ENCODE data around the gene BLMH. TPM values are rescaled to one million over a fixed set of nuclear protein-coding genes. Genes with fewer than 3 reads are reported as not detected.

The BLMH gene
- total and polyA plus RNA-seq, 8 donors = 5.4 to 32.4 (median 14.7) TPM; not detected in 1

DNA sequence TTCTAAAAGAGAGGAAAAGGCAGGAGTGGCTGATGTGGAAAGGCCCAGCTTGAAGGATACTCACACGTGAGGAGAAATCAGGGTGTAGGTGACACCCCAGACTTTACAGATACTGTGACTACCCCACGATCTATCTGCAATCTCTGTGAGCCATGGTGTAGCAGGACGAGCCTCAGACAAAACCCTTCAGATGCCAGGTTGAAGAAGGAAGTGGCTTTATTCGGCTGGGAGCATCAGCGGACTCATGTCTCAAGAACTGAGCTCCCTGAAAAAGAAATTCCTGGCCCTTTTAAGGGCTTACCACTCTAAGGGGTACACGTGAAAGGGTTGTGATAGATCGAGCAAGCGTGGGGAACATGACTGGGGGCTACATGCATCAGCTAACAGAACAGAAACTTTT, 51.6 kb downstream of the BLMH start:
- TF ChIP-seq, protein P1, sequence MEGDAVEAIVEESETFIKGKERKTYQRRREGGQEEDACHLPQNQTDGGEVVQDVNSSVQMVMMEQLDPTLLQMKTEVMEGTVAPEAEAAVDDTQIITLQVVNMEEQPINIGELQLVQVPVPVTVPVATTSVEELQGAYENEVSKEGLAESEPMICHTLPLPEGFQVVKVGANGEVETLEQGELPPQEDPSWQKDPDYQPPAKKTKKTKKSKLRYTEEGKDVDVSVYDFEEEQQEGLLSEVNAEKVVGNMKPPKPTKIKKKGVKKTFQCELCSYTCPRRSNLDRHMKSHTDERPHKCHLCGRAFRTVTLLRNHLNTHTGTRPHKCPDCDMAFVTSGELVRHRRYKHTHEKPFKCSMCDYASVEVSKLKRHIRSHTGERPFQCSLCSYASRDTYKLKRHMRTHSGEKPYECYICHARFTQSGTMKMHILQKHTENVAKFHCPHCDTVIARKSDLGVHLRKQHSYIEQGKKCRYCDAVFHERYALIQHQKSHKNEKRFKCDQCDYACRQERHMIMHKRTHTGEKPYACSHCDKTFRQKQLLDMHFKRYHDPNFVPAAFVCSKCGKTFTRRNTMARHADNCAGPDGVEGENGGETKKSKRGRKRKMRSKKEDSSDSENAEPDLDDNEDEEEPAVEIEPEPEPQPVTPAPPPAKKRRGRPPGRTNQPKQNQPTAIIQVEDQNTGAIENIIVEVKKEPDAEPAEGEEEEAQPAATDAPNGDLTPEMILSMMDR (IDR thresholded peaks at IDR 0.05) = no peak
- TF ChIP-seq POLR2A (IDR thresholded peaks at IDR 0.05) (no peak), EP300 (IDR thresholded peaks at IDR 0.05) (no peak), POLR2AphosphoS5 (IDR thresholded peaks at IDR 0.05) (no peak)
- DNase-seq = no peak
- no peaks in the 10 kb centered on the region for H3K9me3 ChIP-seq
- no peak overlapping the region for H3K4me3 ChIP-seq
- peaks cover 5 to 57% (median 36%) of the 10 kb centered on the region in 3 donors for H3K27me3 ChIP-seq
- H3K4me1 ChIP-seq = peaks cover 24 to 40% (median 38%) of the 10 kb centered on the region in 4 donors
- H3K36me3 ChIP-seq = no peaks in the 10 kb centered on the region
- H3K27ac ChIP-seq = no peak overlapping the region
- intact Hi-C loops (cut with DNase I; ENCODE audit: low total_unique reads) = loop anchor here (10.0 kb wide), 1 partner anchor 395 kb away; no protein-coding TSS in a partner anchor
- WGBS, 5 donors = 88 to 94% (median 93%) methylated on average over 8 of the region's 8 CpGs

DNA sequence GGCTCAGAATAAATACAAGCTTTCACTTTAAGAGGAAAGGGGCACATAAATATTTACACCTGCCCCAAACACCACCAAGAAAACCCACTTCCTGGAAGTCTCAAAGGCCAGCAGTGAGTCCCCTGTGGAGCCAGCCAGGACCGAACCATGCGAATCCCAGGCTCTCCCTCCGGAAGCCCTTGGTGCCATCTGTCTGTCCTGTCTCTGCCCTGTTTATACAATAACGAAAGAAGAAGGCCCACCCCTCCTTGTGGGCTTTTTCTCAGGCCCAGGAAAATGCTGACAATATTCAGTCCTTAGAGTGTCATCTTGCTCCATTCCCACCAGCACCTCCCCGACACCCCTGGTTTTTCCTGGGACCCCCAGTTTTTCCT, 52.7 kb downstream of the BLMH start:
- Histone ChIP-seq H3K27ac (no peak overlapping the region), H3K4me1 (peaks cover 24 to 46% (median 43%) of the 10 kb centered on the region in 4 donors), H3K9me3 (no peaks in the 10 kb centered on the region), H3K4me3 (no peak overlapping the region), H3K36me3 (no peaks in the 10 kb centered on the region), H3K27me3 (peaks cover 5 to 62% (median 37%) of the 10 kb centered on the region in 3 donors)
- DNase-seq = no peak
- WGBS, 5 donors = 68 to 86% (median 81%) methylated on average over 5 of the region's 5 CpGs
- no peak for TF ChIP-seq POLR2AphosphoS5 (IDR thresholded peaks at IDR 0.05)
- TF ChIP-seq EP300 (IDR thresholded peaks at IDR 0.05) = no peak
- TF ChIP-seq POLR2A (IDR thresholded peaks at IDR 0.05) = no peak
- TF ChIP-seq, protein P1 (IDR thresholded peaks at IDR 0.05) = no peak
- intact Hi-C loops (cut with DNase I; ENCODE audit: low total_unique reads) = no loop called here

DNA sequence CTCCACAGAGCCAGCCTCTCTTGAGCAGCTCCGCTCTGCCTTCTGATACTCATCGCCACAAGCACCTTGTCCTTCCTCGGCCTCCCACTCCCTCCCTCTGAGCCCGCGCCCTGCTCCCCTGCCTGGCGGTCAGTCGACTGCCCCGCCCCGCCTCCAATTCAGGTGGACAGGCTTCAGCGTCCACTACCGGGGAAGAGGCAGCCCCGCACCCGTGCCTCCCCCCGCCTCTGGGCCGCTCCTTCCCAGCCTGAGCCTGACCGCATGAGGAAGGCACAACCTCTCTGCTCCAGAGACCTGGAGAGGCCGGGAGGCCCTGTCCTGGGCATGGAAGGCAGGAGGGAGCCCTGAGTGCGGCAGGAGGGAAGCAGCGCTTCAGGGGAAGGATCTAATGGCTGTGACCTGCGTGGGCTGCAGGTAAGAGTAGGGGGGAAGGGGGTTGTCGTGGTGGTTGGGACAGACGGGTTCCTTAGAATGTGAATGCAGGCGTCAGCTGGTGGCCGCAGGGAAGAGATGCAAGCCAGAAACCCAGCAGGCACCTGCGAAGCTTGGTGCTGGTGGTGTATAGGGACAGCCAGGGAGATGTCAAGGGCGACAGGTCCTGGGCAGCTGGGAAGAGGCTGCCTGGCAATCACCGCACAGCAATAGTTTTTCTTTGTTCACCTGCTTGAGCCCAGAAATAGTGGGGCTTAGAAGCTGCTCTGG, 53.2 kb downstream of the BLMH start:
- Histone ChIP-seq H3K36me3 (no peaks in the 10 kb centered on the region), H3K4me1 (peaks cover 24 to 46% (median 43%) of the 10 kb centered on the region in 4 donors), H3K27ac (no peak overlapping the region), H3K4me3 (no peak overlapping the region), H3K9me3 (no peaks in the 10 kb centered on the region), H3K27me3 (peaks cover 5 to 67% (median 37%) of the 10 kb centered on the region in 3 donors)
- peak in 1 of 2 donors; percentile 29 for DNase-seq
- intact Hi-C loops (cut with DNase I; ENCODE audit: low total_unique reads) = no loop called here
- 21 to 40% (median 24%) methylated on average over 22 to 27 of the region's 27 CpGs for WGBS, 5 donors
- no peak for TF ChIP-seq POLR2AphosphoS5 (IDR thresholded peaks at IDR 0.05)
- no peak for TF ChIP-seq EP300 (IDR thresholded peaks at IDR 0.05)
- TF ChIP-seq POLR2A (IDR thresholded peaks at IDR 0.05) = no peak
- TF ChIP-seq, protein P1 (IDR thresholded peaks at IDR 0.05) = no peak

DNA sequence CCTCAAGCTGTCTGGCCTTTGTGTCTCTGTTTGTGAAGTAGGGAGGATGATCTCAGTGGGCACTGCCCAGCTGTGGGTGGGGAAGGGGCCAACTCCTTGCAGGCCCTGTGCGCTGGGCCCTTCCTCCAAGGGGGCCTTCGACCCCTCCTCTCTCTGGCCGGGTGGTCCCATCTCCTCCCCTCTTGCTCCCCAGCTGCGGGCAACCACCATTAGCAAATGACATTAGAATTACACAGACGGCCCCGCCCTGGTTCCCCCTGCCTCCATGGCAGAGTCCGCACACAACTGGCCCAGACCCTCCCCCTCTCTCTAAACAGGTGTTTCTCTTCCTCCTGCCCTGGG, 53.8 kb downstream of the BLMH start:
- Histone ChIP-seq H3K4me1 (peaks cover 24 to 46% (median 43%) of the 10 kb centered on the region in 4 donors), H3K27ac (no peak overlapping the region), H3K9me3 (no peaks in the 10 kb centered on the region), H3K27me3 (peaks cover 5 to 73% (median 37%) of the 10 kb centered on the region in 3 donors), H3K36me3 (no peaks in the 10 kb centered on the region), H3K4me3 (no peak overlapping the region)
- intact Hi-C loops (cut with DNase I; ENCODE audit: low total_unique reads) = no loop called here
- DNase-seq = no peak
- TF ChIP-seq, protein P1 (IDR thresholded peaks at IDR 0.05) = no peak
- TF ChIP-seq EP300 (IDR thresholded peaks at IDR 0.05) (no peak), POLR2AphosphoS5 (IDR thresholded peaks at IDR 0.05) (no peak), POLR2A (IDR thresholded peaks at IDR 0.05) (no peak)
- 13 to 32% (median 31%) methylated on average over 6 to 7 of the region's 7 CpGs for WGBS, 5 donors
